ENCODE measurements around the gene PYY.

Gene PYY

GRCh38 chr17:43958748-43959352 lies 5.1 kb upstream of the PYY start:
- no peak overlapping the region for H3K18ac ChIP-seq (ENCODE audit: low read length)
- no peak overlapping the region for H3K14ac ChIP-seq (ENCODE audit: low read length)
- H3K4me2 ChIP-seq (ENCODE audit: low read length) = no peak overlapping the region
- no peak overlapping the region for H3K27ac ChIP-seq (ENCODE audit: low read depth, low read length)
- peaks cover 9% of the 10 kb centered on the region for H3K27me3 ChIP-seq (ENCODE audit: insufficient read depth, low read length)
- no peak overlapping the region for H2AK5ac ChIP-seq (ENCODE audit: low read length)
- H2AFZ ChIP-seq (ENCODE audit: insufficient read depth, low read length, poor library complexity) = no peak overlapping the region
- peaks cover 2% of the 10 kb centered on the region for H3K9me3 ChIP-seq (ENCODE audit: insufficient read depth, low read depth, low read length)
- no peak overlapping the region for H2BK12ac ChIP-seq (ENCODE audit: low read length)
- no peak overlapping the region for H2BK120ac ChIP-seq (ENCODE audit: insufficient read depth, low read length, poor library complexity)
- no peak overlapping the region for H2BK5ac ChIP-seq (ENCODE audit: low read depth, low read length, poor library complexity)
- no peak overlapping the region for H3K4ac ChIP-seq (ENCODE audit: low read depth, low read length)
- no peaks in the 10 kb centered on the region for H3K4me1 ChIP-seq (ENCODE audit: control insufficient read depth in 1 of 2, insufficient read depth in 2 of 2, low read length in 2 of 2)
- H3K4me3 ChIP-seq (ENCODE audit: low read depth, low read length) = no peak overlapping the region
- H3K23ac ChIP-seq (ENCODE audit: low read length) = no peak overlapping the region
- H3K36me3 ChIP-seq (ENCODE audit: control insufficient read depth in 1 of 2, insufficient read depth in 2 of 2, low read length in 2 of 2) = no peaks in the 10 kb centered on the region
- WGBS (ENCODE audit: extremely low coverage, insufficient coverage, insufficient read length) = no CpG with 5 or more reads among the region's 2 CpGs
- no peak for DNase-seq
- H4K91ac ChIP-seq (ENCODE audit: low read depth, low read length) = no peak overlapping the region
- no peak overlapping the region for H4K8ac ChIP-seq (ENCODE audit: low read depth, low read length)
- H3K79me2 ChIP-seq (ENCODE audit: control insufficient read depth, insufficient read depth, low read length, poor library complexity) = no peaks in the 10 kb centered on the region
- H3K9ac ChIP-seq (ENCODE audit: low read length) = no peak overlapping the region
- no peaks in the 10 kb centered on the region for H3K79me1 ChIP-seq (ENCODE audit: low read length)
- H4K12ac ChIP-seq (ENCODE audit: low read depth, low read length) = no peak overlapping the region

- Histone ChIP-seq H3K9me3 (ENCODE audit: insufficient read depth, low read depth, low read length) (peaks cover 4% of the 10 kb centered on the region), H2AFZ (ENCODE audit: insufficient read depth, low read length, poor library complexity) (no peak overlapping the region), H3K23ac (ENCODE audit: low read length) (no peak overlapping the region), H3K4me3 (ENCODE audit: low read depth, low read length) (no peak overlapping the region), H2BK12ac (ENCODE audit: low read length) (no peak overlapping the region), H3K27ac (ENCODE audit: low read depth, low read length) (no peak overlapping the region), H3K4ac (ENCODE audit: low read depth, low read length) (no peak overlapping the region), H2AK5ac (ENCODE audit: low read length) (no peak overlapping the region), H3K79me2 (ENCODE audit: control insufficient read depth, insufficient read depth, low read length, poor library complexity) (no peaks in the 10 kb centered on the region), H4K12ac (ENCODE audit: low read depth, low read length) (no peak overlapping the region), H3K36me3 (ENCODE audit: control insufficient read depth in 1 of 2, insufficient read depth in 2 of 2, low read length in 2 of 2) (no peaks in the 10 kb centered on the region), H2BK5ac (ENCODE audit: low read depth, low read length, poor library complexity) (no peak overlapping the region), H3K4me1 (ENCODE audit: control insufficient read depth in 1 of 2, insufficient read depth in 2 of 2, low read length in 2 of 2) (peaks cover 5 to 11% of the 10 kb centered on the region in 2 experiments), H3K27me3 (ENCODE audit: insufficient read depth, low read length) (peaks cover 32% of the 10 kb centered on the region), H4K91ac (ENCODE audit: low read depth, low read length) (no peak overlapping the region), H4K8ac (ENCODE audit: low read depth, low read length) (no peak overlapping the region), H2BK120ac (ENCODE audit: insufficient read depth, low read length, poor library complexity) (no peak overlapping the region), H3K9ac (ENCODE audit: low read length) (no peak overlapping the region), H3K18ac (ENCODE audit: low read length) (no peak overlapping the region), H3K79me1 (ENCODE audit: low read length) (no peaks in the 10 kb centered on the region), H3K14ac (ENCODE audit: low read length) (no peak overlapping the region), H3K4me2 (ENCODE audit: low read length) (no peak overlapping the region)
- DNase-seq = no peak
- no CpG with 5 or more reads among the region's 8 CpGs for whole genome bisulfite sequencing (ENCODE audit: extremely low coverage, insufficient coverage, insufficient read length)
Measured at GRCh38 chr17:43956222-43956621, 2.5 kb upstream of the PYY start.

- Histone ChIP-seq H2AK5ac (ENCODE audit: low read length) (no peak overlapping the region), H3K4me2 (ENCODE audit: low read length) (peak overlapping the region; percentile 48), H3K79me2 (ENCODE audit: control insufficient read depth, insufficient read depth, low read length, poor library complexity) (no peaks in the 10 kb centered on the region), H2BK5ac (ENCODE audit: low read depth, low read length, poor library complexity) (no peak overlapping the region), H3K23ac (ENCODE audit: low read length) (no peak overlapping the region), H3K9ac (ENCODE audit: low read length) (no peak overlapping the region), H4K12ac (ENCODE audit: low read depth, low read length) (no peak overlapping the region), H2AFZ (ENCODE audit: insufficient read depth, low read length, poor library complexity) (no peak overlapping the region), H3K4me1 (ENCODE audit: control insufficient read depth in 1 of 2, insufficient read depth in 2 of 2, low read length in 2 of 2) (peaks cover 5 to 11% of the 10 kb centered on the region in 2 experiments), H4K8ac (ENCODE audit: low read depth, low read length) (no peak overlapping the region), H3K4me3 (ENCODE audit: low read depth, low read length) (no peak overlapping the region), H3K27me3 (ENCODE audit: insufficient read depth, low read length) (peaks cover 32% of the 10 kb centered on the region), H3K14ac (ENCODE audit: low read length) (no peak overlapping the region), H3K36me3 (ENCODE audit: control insufficient read depth in 1 of 2, insufficient read depth in 2 of 2, low read length in 2 of 2) (no peaks in the 10 kb centered on the region), H2BK120ac (ENCODE audit: insufficient read depth, low read length, poor library complexity) (no peak overlapping the region), H3K18ac (ENCODE audit: low read length) (no peak overlapping the region), H3K27ac (ENCODE audit: low read depth, low read length) (no peak overlapping the region), H2BK12ac (ENCODE audit: low read length) (no peak overlapping the region), H3K79me1 (ENCODE audit: low read length) (no peaks in the 10 kb centered on the region), H3K9me3 (ENCODE audit: insufficient read depth, low read depth, low read length) (peaks cover 4% of the 10 kb centered on the region), H4K91ac (ENCODE audit: low read depth, low read length) (no peak overlapping the region), H3K4ac (ENCODE audit: low read depth, low read length) (no peak overlapping the region)
- no CpG with 5 or more reads among the region's 82 CpGs for WGBS (ENCODE audit: extremely low coverage, insufficient coverage, insufficient read length)
- DNase-seq = no peak
Measured at GRCh38 chr17:43952724-43953666, 745 bp downstream of the PYY start.

GRCh38 chr17:43952351-43952723 lies 1.4 kb downstream of the PYY start:
- Histone ChIP-seq H3K9me3 (ENCODE audit: insufficient read depth, low read depth, low read length) (peaks cover 4% of the 10 kb centered on the region), H2BK120ac (ENCODE audit: insufficient read depth, low read length, poor library complexity) (no peak overlapping the region), H4K91ac (ENCODE audit: low read depth, low read length) (no peak overlapping the region), H3K27me3 (ENCODE audit: insufficient read depth, low read length) (peaks cover 32% of the 10 kb centered on the region), H3K4me1 (ENCODE audit: control insufficient read depth in 1 of 2, insufficient read depth in 2 of 2, low read length in 2 of 2) (peaks cover 5 to 11% of the 10 kb centered on the region in 2 experiments), H3K23ac (ENCODE audit: low read length) (no peak overlapping the region), H3K4me2 (ENCODE audit: low read length) (peak overlapping the region; percentile 48), H3K79me2 (ENCODE audit: control insufficient read depth, insufficient read depth, low read length, poor library complexity) (no peaks in the 10 kb centered on the region), H3K27ac (ENCODE audit: low read depth, low read length) (no peak overlapping the region), H2AK5ac (ENCODE audit: low read length) (no peak overlapping the region), H2BK12ac (ENCODE audit: low read length) (no peak overlapping the region), H2BK5ac (ENCODE audit: low read depth, low read length, poor library complexity) (no peak overlapping the region), H3K4me3 (ENCODE audit: low read depth, low read length) (no peak overlapping the region), H3K4ac (ENCODE audit: low read depth, low read length) (no peak overlapping the region), H2AFZ (ENCODE audit: insufficient read depth, low read length, poor library complexity) (no peak overlapping the region), H3K36me3 (ENCODE audit: control insufficient read depth in 1 of 2, insufficient read depth in 2 of 2, low read length in 2 of 2) (no peaks in the 10 kb centered on the region), H4K12ac (ENCODE audit: low read depth, low read length) (no peak overlapping the region), H3K18ac (ENCODE audit: low read length) (no peak overlapping the region), H3K9ac (ENCODE audit: low read length) (no peak overlapping the region), H3K14ac (ENCODE audit: low read length) (no peak overlapping the region), H3K79me1 (ENCODE audit: low read length) (no peaks in the 10 kb centered on the region), H4K8ac (ENCODE audit: low read depth, low read length) (no peak overlapping the region)
- DNase-seq = no peak
- no CpG with 5 or more reads among the region's 19 CpGs for WGBS (ENCODE audit: extremely low coverage, insufficient coverage, insufficient read length)

Data from trophoblast cell (in vitro differentiated cells and primary cell).